Measurements from ENCODE around the gene CUEDC2.
"Not testable (repeated sequence)": the region's sequence is repeated elsewhere in the genome, so short reads cannot be mapped to it uniquely, and the experiment has no call there.

Gene CUEDC2

GRCh38 chr10:102454662-102455487 is 22.5 kb upstream of the CUEDC2 start:
- DNase-seq (ENCODE audit: low spot score), result not testable (repeated sequence)

- DNase-seq (ENCODE audit: low spot score), result no peak
These were observed 21.1 kb upstream of the CUEDC2 start for GRCh38 chr10:102453502-102453901.

- no peak for DNase-seq (ENCODE audit: low spot score)
These were observed 20.4 kb upstream of the CUEDC2 start for GRCh38 chr10:102452672-102453340.

GRCh38 chr10:102451105-102451969 is 19.0 kb upstream of the CUEDC2 start, which contains the start of gene C10orf95:
TSS of gene C10orf95 (minus strand) at chr10:102451543. CDS start at chr10:102451093, 450 bp downstream.
- no peak for DNase-seq (ENCODE audit: low spot score)

- DNase-seq (ENCODE audit: low spot score), result peak; percentile 87
These were observed 18.2 kb upstream of the CUEDC2 start for GRCh38 chr10:102450374-102451104.

GRCh38 chr10:102450124-102450373 is 17.7 kb upstream of the CUEDC2 start:
- DNase-seq (ENCODE audit: low spot score), result no peak

GRCh38 chr10:102449321-102450123 is 17.1 kb upstream of the CUEDC2 start:
- peak; percentile 55 for DNase-seq (ENCODE audit: low spot score)

- no peak for DNase-seq (ENCODE audit: low spot score)
These were observed 12.5 kb upstream of the CUEDC2 start for GRCh38 chr10:102444851-102445250.

- no peak for DNase-seq (ENCODE audit: low spot score)
These were observed 6.0 kb upstream of the CUEDC2 start for GRCh38 chr10:102438374-102438773.

GRCh38 chr10:102437515-102437914 is 5.1 kb upstream of the CUEDC2 start:
- no peak for DNase-seq (ENCODE audit: low spot score)

GRCh38 chr10:102436312-102436711 is 3.9 kb upstream of the CUEDC2 start:
- no peak for DNase-seq (ENCODE audit: low spot score)

GRCh38 chr10:102435529-102436233 is 3.3 kb upstream of the CUEDC2 start:
- peak; percentile 54 for DNase-seq (ENCODE audit: low spot score)

- no peak for DNase-seq (ENCODE audit: low spot score)
These were observed 2.7 kb upstream of the CUEDC2 start for GRCh38 chr10:102435133-102435497.

- DNase-seq (ENCODE audit: low spot score), result no peak
These were observed 2.2 kb upstream of the CUEDC2 start for GRCh38 chr10:102434394-102435132.

- no peak for DNase-seq (ENCODE audit: low spot score)
These were observed 1.3 kb upstream of the CUEDC2 start for GRCh38 chr10:102433619-102434046.

- DNase-seq (ENCODE audit: low spot score), result no peak
These were observed 786 bp downstream of the CUEDC2 start for GRCh38 chr10:102431452-102432124.

- no peak for DNase-seq (ENCODE audit: low spot score)
These were observed 2.9 kb downstream of the CUEDC2 start for GRCh38 chr10:102429468-102429867.

- no peak for DNase-seq (ENCODE audit: low spot score)
These were observed 5.5 kb downstream of the CUEDC2 start for GRCh38 chr10:102426803-102427287.

GRCh38 chr10:102425444-102425843 is 6.9 kb downstream of the CUEDC2 start:
- no peak for DNase-seq (ENCODE audit: low spot score)
